ENCODE data around the gene TRABD. TPM values are rescaled to one million over a fixed set of nuclear protein-coding genes. Genes with fewer than 3 reads are reported as not detected.
"Not testable (repeated sequence)": the region's sequence is repeated elsewhere in the genome, so short reads cannot be mapped to it uniquely, and the experiment has no call there.

TRABD gene
- 57.3 and 62.9 TPM in 2 replicates for total RNA-seq (2022)
- Bru-seq, nascent RNA, result percentile 57 among the genes with signal in this experiment
- percentile 74 among the genes with signal in this experiment for BruChase-seq, experiment 1, labeled RNA remaining after a 6-hour chase
- BruChase-seq, experiment 2, labeled RNA remaining after a 2-hour chase, result percentile 75 among the genes with signal in this experiment
- long read RNA-seq, transcript TRABD-202 (10 exons, 2,272 nt), result major isoform, 18 of 84 reads
- long read RNA-seq, transcript TRABD-201 (10 exons, 2,329 nt), result minor isoform, 13 of 84 reads
- long read RNA-seq, partial matches to known transcripts, result 7 of 84 reads
- long read RNA-seq, other reads (novel, unspliced or antisense), result 40 of 84 reads

- Mint-ChIP-seq H3K27ac (ENCODE audit: unreplicated experiment) (peak within 1 kb of the TSS; percentile 28), H3K4me1 (ENCODE audit: low read depth, unreplicated experiment) (peaks cover 14% of the 10 kb centered on the region), H3K4me3 (ENCODE audit: low read depth, unreplicated experiment) (peak within 1 kb of the TSS; percentile 82), H3K9me3 (ENCODE audit: low read depth, unreplicated experiment) (no peaks in the 10 kb centered on the region), H3K36me3 (ENCODE audit: insufficient read depth, unreplicated experiment) (peaks cover 42% of the 10 kb centered on the region), H3K27me3 (ENCODE audit: unreplicated experiment) (no peaks in the 10 kb centered on the region)
- CTCF ChIA-PET, result no interaction called here
- intact Hi-C loops (cut with micrococcal nuclease; ENCODE audit: unreplicated experiment), result no loop called here
- BruUV-seq (replicated peaks), result no TSS peak
- TF ChIP-seq CTCF (IDR thresholded peaks at IDR 0.05; ENCODE audit: unreplicated experiment), result no peak
- DNase-seq, result peak; percentile 93
Observed at GRCh38 chr22:50185375-50186087, at the start of gene TRABD. Gene TRABD (plus strand): TSS chr22:50185913. CDS start chr22:50193061, 7,148 bp downstream.

GRCh38 chr22:50136581-50137015, 49.1 kb upstream of the TRABD start:
- H3K4me1 Mint-ChIP-seq (ENCODE audit: low read depth, unreplicated experiment), result peaks cover 8% of the 10 kb centered on the region
- DNase-seq, result no peak
- CTCF ChIA-PET, result no interaction called here
- no TSS peak for BruUV-seq (replicated peaks)
- H3K27me3 Mint-ChIP-seq (ENCODE audit: unreplicated experiment), result peaks cover 26% of the 10 kb centered on the region
- no peak overlapping the region for H3K27ac Mint-ChIP-seq (ENCODE audit: unreplicated experiment)
- no peaks in the 10 kb centered on the region for H3K36me3 Mint-ChIP-seq (ENCODE audit: insufficient read depth, unreplicated experiment)
- intact Hi-C loops (cut with micrococcal nuclease; ENCODE audit: unreplicated experiment), result no loop called here
- H3K4me3 Mint-ChIP-seq (ENCODE audit: low read depth, unreplicated experiment), result no peak overlapping the region
- no peak for TF ChIP-seq CTCF (IDR thresholded peaks at IDR 0.05; ENCODE audit: unreplicated experiment)
- H3K9me3 Mint-ChIP-seq (ENCODE audit: low read depth, unreplicated experiment), result no peaks in the 10 kb centered on the region

- peaks cover 30% of the 10 kb centered on the region for H3K27me3 Mint-ChIP-seq (ENCODE audit: unreplicated experiment)
- H3K36me3 Mint-ChIP-seq (ENCODE audit: insufficient read depth, unreplicated experiment); H3K27ac Mint-ChIP-seq (ENCODE audit: unreplicated experiment); intact Hi-C loops (cut with micrococcal nuclease; ENCODE audit: unreplicated experiment); CTCF ChIA-PET; H3K4me3 Mint-ChIP-seq (ENCODE audit: low read depth, unreplicated experiment); DNase-seq; H3K4me1 Mint-ChIP-seq (ENCODE audit: low read depth, unreplicated experiment); H3K9me3 Mint-ChIP-seq (ENCODE audit: low read depth, unreplicated experiment); BruUV-seq (replicated peaks): not testable (repeated sequence)
Observed at GRCh38 chr22:50137277-50137676, 48.4 kb upstream of the TRABD start.

- Mint-ChIP-seq H3K27me3 (ENCODE audit: unreplicated experiment) (peaks cover 38% of the 10 kb centered on the region), H3K36me3 (ENCODE audit: insufficient read depth, unreplicated experiment) (no peaks in the 10 kb centered on the region), H3K27ac (ENCODE audit: unreplicated experiment) (no peak overlapping the region), H3K9me3 (ENCODE audit: low read depth, unreplicated experiment) (no peaks in the 10 kb centered on the region), H3K4me3 (ENCODE audit: low read depth, unreplicated experiment) (no peak overlapping the region), H3K4me1 (ENCODE audit: low read depth, unreplicated experiment) (peaks cover 8% of the 10 kb centered on the region)
- CTCF ChIA-PET, result no interaction called here
- DNase-seq, result no peak
- BruUV-seq (replicated peaks), result no TSS peak
- intact Hi-C loops (cut with micrococcal nuclease; ENCODE audit: unreplicated experiment), result no loop called here
- no peak for TF ChIP-seq CTCF (IDR thresholded peaks at IDR 0.05; ENCODE audit: unreplicated experiment)
Observed at GRCh38 chr22:50138041-50138440, 47.7 kb upstream of the TRABD start.

All from Calu3 (cell line).